HG02852 (cell line): Measurements from ENCODE around the gene PPP1R3C.

Experiments
- ATAC-seq: cut with Tn5 transposase; IDR thresholded peaks from one replicate; pipeline ENCODE4 v1.9.1; 2021; ENCODE audit warnings: mild to moderate bottlenecking, moderate library complexity; ENCODE audit not compliant: unreplicated experiment

PPP1R3C gene

GRCh38 chr10:91632671-91633550, at the start of gene PPP1R3C:
TSS of gene PPP1R3C (minus strand) at chr10:91633071. CDS start at chr10:91632969, 102 bp downstream.
- peak; percentile 51 for ATAC-seq

- no peak for ATAC-seq
Observed at GRCh38 chr10:91681361-91682276, 48.7 kb upstream of the PPP1R3C start.

- no peak for ATAC-seq
Observed at GRCh38 chr10:91680487-91680886, 47.6 kb upstream of the PPP1R3C start.

GRCh38 chr10:91679296-91679695, 46.4 kb upstream of the PPP1R3C start:
- no peak for ATAC-seq

GRCh38 chr10:91677911-91678310, 45.0 kb upstream of the PPP1R3C start:
- no peak for ATAC-seq

GRCh38 chr10:91672021-91672608, 39.2 kb upstream of the PPP1R3C start:
- no peak for ATAC-seq

- ATAC-seq: no peak
Observed at GRCh38 chr10:91668913-91669312, 36.0 kb upstream of the PPP1R3C start.

- no peak for ATAC-seq
Observed at GRCh38 chr10:91665842-91666241, 33.0 kb upstream of the PPP1R3C start.

- no peak for ATAC-seq
Observed at GRCh38 chr10:91664426-91664825, 31.6 kb upstream of the PPP1R3C start.

- no peak for ATAC-seq
Observed at GRCh38 chr10:91662993-91663392, 30.1 kb upstream of the PPP1R3C start.

GRCh38 chr10:91653219-91653870, 20.5 kb upstream of the PPP1R3C start:
- no peak for ATAC-seq

- ATAC-seq: no peak
Observed at GRCh38 chr10:91652364-91652763, 19.5 kb upstream of the PPP1R3C start.

GRCh38 chr10:91643700-91644099, 10.8 kb upstream of the PPP1R3C start:
- ATAC-seq: no peak

GRCh38 chr10:91642831-91643692, 10.2 kb upstream of the PPP1R3C start:
- no peak for ATAC-seq

- no peak for ATAC-seq
Observed at GRCh38 chr10:91636892-91637291, 4.0 kb upstream of the PPP1R3C start.

- ATAC-seq: no peak
Observed at GRCh38 chr10:91635401-91636400, 2.8 kb upstream of the PPP1R3C start.

GRCh38 chr10:91634898-91635297, 2.0 kb upstream of the PPP1R3C start:
- no peak for ATAC-seq

GRCh38 chr10:91634246-91634645, 1.4 kb upstream of the PPP1R3C start:
- no peak for ATAC-seq

- ATAC-seq: no peak
Observed at GRCh38 chr10:91630625-91631024, 2.2 kb downstream of the PPP1R3C start.
